HG03103 (cell line): ENCODE measurements around the gene FAM216B.
"Not testable (repeated sequence)": the region's sequence is repeated elsewhere in the genome, so short reads cannot be mapped to it uniquely, and the experiment has no call there.

Source experiments
- ATAC-seq: cut with Tn5 transposase; IDR thresholded peaks from one replicate; pipeline ENCODE4 v1.9.1; 2021; ENCODE audit warnings: low read depth; ENCODE audit not compliant: unreplicated experiment

FAM216B gene

DNA sequence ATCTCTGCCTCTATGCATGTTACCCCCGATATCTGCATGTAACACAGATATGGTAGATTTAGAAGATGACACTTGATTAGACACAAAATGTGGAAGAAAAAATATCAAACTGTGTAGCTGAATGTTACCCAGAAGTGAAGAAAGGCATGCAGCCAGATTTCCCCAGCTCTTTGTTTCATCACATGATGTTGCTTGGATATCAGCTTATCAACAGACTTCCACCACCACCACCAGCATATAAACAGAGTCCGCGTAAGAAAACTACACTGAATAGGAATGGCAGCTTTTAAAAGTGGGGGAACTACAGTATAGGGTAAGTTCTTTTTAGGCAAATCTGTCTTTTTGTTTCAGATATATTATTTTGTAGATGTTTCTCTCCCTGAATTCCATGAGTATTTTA is at the start of gene FAM216B:
FAM216B (plus strand) TSS at position 233 of the 400 bp plus-strand sequence. CDS start 2,484 bp downstream, outside the sequence.
- no peak for ATAC-seq

- no peak for ATAC-seq
Observed at GRCh38 chr13:42732073-42732472, 49.3 kb upstream of the FAM216B start.

DNA sequence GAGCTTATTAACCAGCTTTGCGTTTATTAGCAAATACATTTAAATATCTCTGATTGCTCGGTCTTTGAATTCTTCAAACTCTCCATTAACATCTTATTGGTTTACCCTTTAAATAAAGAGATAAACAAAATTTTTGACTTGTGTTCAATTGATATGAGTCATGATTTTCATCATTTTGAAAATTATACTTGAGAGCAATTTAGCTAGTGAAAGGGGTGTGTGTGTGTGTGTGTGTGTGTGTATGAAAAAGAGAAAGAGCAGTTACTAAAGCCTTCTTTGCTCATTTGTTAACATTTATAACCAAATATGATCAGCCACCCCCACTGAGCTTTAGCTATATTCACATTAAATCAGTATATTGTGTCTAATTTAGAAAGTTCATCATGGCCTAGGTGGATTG is 48.3 kb upstream of the FAM216B start:
- no peak for ATAC-seq

DNA sequence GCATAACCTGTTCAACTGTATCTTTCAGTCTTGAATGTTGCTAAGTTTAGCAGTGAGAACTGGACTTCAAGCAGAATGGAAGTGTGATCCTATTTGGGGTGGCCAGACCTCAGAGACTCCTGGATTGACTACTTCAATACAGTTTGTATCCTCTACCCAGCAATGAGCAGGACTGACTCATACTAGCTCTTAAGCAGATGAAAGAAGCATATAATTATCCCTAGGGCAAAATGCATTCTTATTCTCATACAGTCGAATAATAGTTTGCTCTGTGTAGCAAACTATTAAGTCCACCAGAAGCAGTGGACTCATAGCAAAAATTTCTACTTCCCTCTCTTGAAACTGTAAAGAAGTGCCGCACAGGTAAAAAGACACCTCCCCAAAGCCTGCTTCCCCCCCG is 46.4 kb upstream of the FAM216B start:
- ATAC-seq, result no peak

DNA sequence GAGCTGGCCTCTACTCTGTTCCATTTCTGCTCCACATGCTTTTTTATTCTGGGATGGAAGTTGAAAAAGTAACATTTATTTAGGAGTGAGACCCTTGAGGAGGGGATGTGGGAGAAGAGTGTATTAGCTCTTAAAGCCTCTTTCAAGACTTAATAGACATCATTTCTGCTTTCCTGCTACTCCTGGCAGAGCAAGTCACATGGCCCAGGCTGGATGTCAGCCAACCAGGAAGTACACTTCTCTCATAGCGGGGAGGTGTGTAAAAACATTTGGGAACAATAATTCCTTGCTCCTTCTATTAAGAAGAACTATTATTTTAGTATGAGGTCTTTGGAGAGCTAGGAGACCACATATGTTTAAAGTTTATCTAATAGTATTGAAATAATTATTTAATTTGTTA is 40.6 kb upstream of the FAM216B start:
- ATAC-seq, result no peak

DNA sequence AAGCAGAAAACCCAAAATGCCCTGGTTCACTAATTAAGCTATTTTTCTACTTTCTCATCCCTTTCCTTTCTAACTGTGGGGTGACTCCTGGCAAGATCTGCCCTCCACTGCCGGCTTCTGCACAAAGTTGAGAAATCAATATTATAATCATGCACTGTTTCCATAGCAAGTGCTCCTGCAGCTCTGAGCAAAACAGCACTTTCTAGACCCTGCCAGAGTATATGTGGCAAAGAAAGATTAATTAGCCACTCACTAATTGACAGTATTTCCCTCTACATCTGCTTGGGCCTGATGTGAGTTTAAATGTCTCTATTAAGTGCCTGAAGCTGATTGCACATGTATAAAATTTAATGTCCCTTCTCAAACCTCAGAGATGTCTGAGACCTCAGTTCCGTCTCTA is 39.5 kb upstream of the FAM216B start:
- no peak for ATAC-seq

DNA sequence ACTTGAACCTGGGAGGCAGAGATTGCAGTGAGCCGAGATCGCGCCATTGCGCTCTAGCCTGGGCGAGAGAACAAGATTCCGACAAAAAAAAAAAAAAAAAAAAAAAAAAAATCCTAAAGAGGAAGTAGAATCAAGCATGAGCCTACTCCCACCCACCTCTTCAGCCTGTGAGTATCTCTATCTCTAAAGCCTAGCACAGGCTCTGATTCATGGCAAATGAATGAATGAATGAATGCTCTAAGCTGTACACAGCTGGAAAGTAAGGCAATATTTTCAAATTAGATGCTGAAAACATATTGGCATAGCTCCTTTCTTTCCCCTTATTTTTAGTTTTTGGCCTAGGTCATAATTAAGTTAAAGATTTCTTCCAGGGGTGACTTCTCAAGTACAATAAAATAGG is 35.7 kb upstream of the FAM216B start:
- no peak for ATAC-seq

- no peak for ATAC-seq
Observed at GRCh38 chr13:42746866-42747265, 34.5 kb upstream of the FAM216B start.

DNA sequence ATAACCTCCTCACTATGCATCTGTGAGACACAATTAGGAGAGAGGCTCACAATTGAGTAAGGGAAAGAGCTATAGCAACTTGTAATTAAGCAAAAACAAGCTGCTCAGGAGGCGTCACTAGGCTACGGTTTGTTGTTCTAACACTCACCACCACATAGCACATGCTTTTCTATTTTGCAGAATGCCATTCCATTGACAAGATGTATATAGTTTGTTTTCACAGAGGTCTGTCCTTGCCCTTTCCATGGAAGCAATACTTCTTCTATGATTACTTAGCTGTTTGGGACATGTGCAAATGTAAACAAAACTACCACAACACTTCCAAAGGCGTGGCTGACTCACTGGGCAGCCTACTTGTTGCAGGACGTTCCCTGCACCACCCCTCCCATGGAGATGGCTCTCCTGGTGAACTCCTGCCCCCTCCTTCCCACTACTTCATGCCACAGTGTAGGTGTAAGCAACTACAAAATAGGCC is 33.9 kb upstream of the FAM216B start:
- no peak for ATAC-seq

DNA sequence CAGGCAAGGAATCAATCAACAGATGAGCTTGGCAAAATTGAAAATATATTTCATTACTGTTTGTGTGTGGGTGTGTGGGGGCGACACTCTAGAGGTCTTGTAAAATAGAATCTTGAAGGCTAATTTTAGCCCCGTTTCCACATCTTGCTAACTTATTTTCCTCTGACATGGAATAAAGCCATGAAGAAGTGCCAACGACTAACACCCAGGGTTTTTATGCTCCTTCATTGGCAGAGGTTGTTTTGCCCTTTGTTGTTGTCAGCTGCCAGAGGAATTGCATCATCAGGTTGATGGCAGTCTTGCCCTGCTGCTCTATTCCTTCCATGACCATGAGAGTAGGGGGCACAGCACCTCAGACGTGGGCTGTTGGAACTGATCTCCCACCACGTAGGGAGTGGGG is 30.6 kb upstream of the FAM216B start:
- ATAC-seq, result no peak

GRCh38 chr13:42751693-42752092 is 29.7 kb upstream of the FAM216B start:
- peak; percentile 58 for ATAC-seq

DNA sequence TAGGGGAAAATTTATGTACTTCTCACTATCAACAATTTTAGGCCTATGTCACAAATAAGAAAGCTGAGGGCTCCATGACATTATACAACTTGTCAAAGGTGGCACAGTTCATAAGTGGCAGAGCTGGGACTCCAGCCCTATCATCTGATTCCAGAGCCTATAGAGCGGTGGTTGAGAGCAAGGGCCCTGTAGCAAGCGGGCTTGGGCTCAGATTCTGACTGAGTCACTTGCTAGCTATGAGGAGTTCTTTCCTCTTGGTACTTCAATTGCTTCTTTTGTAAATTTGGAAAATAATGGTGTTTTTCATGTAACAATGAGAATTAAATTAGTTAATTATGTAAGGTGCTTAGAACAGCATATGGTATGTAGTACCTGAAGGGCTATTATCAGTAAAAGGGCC is 28.7 kb upstream of the FAM216B start:
- ATAC-seq, result no peak

DNA sequence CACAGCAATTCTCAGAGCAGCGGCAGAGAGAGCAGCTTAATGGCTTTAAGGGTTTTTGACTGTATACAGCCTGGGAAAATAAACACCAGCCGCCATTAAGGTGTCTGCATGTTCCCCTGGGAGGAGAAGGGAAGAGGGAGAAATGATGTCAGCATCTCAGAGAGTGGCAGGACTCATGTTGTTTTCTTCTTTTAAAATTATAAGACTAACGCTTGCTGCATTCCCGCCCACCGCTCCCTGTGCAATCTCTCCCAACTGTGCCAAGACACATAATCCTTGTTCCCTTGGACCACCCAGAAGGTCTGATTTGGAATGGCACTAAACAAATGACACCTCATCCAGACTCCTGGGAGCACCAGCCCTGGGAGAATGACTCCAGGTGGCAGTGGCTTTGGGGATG is 27.7 kb upstream of the FAM216B start:
- ATAC-seq, result no peak

DNA sequence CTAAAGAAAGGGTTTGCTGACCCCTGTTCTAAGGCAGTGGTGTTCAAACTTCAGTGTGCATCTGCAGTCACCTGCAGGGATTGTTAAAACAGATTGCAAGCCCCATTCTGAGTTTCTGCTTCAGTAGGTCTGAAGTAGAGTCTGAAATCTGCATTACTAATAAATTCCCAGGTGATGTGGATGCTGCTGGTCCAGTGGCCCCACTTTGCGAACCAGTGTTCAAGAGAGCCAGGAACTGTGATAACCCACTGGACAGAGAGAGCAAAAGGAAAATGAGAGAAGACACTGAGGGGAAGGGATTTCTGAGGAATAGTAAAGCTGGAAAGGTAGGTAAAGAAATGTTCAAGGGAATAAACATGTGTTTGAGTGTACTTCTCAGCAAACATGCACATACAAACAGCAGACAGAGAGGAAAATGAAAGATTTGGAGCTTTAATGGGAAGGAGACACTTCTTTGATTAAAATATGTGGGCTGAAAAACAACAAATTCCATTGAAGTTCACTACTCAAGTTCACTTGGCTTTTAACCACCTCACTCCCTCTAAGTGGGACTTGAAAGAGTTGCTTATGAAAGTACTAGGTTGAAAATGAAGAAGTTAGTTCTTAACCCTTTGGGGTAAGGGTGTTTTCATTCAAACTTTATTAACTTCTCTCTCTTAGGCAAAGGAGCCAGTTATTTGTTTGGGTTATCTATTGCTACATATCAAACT is 26.4 kb upstream of the FAM216B start:
- no peak for ATAC-seq

GRCh38 chr13:42757678-42758420 is 23.5 kb upstream of the FAM216B start:
- ATAC-seq, result no peak

DNA sequence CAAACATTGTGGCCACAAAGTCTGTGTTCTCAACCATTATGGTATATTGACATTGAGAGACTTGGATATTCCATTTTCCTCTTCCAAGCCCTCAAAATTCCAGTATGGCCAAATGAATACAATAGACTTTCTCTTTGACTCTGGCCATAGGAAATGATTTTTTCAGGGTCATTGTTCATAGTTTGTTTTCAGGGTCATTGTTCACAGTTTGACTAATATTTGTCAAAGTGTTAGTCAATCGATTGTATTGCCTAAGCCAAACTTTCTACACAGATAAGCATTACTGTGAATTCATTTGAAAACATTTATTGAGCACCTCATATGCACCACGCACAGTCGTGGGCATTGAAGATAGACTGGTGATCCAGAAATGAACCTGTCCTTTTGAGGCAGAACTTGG is 22.9 kb upstream of the FAM216B start:
- no peak for ATAC-seq

DNA sequence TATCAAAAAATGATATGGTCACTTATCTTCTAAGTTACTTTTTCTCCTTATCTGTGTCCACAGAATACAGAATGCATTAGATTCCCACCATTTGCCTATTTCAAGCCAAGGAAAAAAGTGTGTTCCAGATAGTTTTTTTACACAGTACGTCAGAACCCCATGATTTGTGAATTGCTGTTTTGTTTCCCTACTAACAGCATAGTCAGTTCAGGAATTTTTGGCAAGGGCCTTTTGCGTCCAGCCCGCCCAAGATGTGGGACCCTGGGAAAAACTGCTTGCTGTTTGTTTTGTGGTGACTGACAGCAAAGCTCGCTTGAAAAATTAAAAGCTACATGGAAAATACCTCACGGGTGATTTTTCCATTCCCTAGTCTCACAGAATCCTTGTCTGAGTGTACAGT is 20.4 kb upstream of the FAM216B start:
- no peak for ATAC-seq

- ATAC-seq, result no peak
Observed at GRCh38 chr13:42762251-42762650, 19.1 kb upstream of the FAM216B start.

- no peak for ATAC-seq
Observed at GRCh38 chr13:42762917-42763316, 18.5 kb upstream of the FAM216B start.

DNA sequence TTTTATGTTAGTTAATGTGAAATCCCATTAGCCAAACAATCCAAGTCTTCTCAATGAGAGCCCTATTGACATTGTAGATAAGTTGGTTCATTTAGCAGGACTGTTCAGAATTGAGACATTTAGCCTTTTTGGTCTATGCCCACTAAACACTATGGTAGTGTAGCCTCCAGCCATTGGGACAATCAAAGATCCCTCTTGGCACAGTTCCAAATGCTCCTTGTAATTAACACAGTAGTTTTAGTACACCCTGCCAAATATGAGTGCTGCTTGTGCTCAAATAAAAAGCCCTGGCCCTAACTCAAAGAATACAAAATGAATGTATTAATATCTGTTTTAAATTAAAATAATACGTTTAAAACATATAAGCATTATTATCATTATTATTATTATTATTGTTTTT is 15.4 kb upstream of the FAM216B start:
- no peak for ATAC-seq

GRCh38 chr13:42769650-42770049 is 11.7 kb upstream of the FAM216B start:
- no peak for ATAC-seq

GRCh38 chr13:42776558-42776957 is 4.8 kb upstream of the FAM216B start:
- ATAC-seq, result not testable (repeated sequence)
